ENCODE results near the gene CD274. TPM values are rescaled to one million over a fixed set of nuclear protein-coding genes. Genes with fewer than 3 reads are reported as not detected.

Gene CD274
- total RNA-seq, 2 donors from 2014 or later, result 1.00 TPM; not detected in 1

- Histone ChIP-seq H3K9ac (ENCODE audit: extremely low read depth, low read length, poor library complexity, severe bottlenecking) (no peak overlapping the region), H3K27me3 (ENCODE audit: control insufficient read depth, insufficient read depth, low read length, poor library complexity, severe bottlenecking) (no peaks in the 10 kb centered on the region), H3K9me3 (ENCODE audit: control insufficient read depth, low read length) (no peaks in the 10 kb centered on the region), H3K4me3 (ENCODE audit: low read length) (no peak overlapping the region), H3K36me3 (ENCODE audit: control insufficient read depth, insufficient read depth, low read length) (no peaks in the 10 kb centered on the region), H3K27ac (ENCODE audit: low read depth, low read length) (no peak overlapping the region), H3K4me1 (ENCODE audit: control insufficient read depth, insufficient read depth, low read length) (no peaks in the 10 kb centered on the region)
- no peak overlapping the region for H3K27ac Mint-ChIP-seq
- 100% methylated on average over 1 of the region's 1 CpG; no CpG with 5 or more reads in 1 of the 2 experiments for WGBS, 2 experiments (ENCODE audit: insufficient coverage in 1 of 2, insufficient read length in 1 of 2)
- no peak for TF ChIP-seq CTCF (conservative IDR thresholded peaks at IDR 0.05)
- H3K36me3 Mint-ChIP-seq (ENCODE audit: low read depth), result no peaks in the 10 kb centered on the region
- no peak for DNase-seq
- H3K4me1 Mint-ChIP-seq, result no peaks in the 10 kb centered on the region
- H3K4me3 Mint-ChIP-seq, result no peak overlapping the region
- no peaks in the 10 kb centered on the region for H3K27me3 Mint-ChIP-seq (ENCODE audit: insufficient read depth)
- H3K9me3 Mint-ChIP-seq, result no peaks in the 10 kb centered on the region
Observed at GRCh38 chr9:5499157-5499556, 48.8 kb downstream of the CD274 start.

GRCh38 chr9:5499889-5500398 is 49.6 kb downstream of the CD274 start:
- Histone ChIP-seq H3K9ac (ENCODE audit: extremely low read depth, low read length, poor library complexity, severe bottlenecking) (no peak overlapping the region), H3K4me3 (ENCODE audit: low read length) (no peak overlapping the region), H3K27me3 (ENCODE audit: control insufficient read depth, insufficient read depth, low read length, poor library complexity, severe bottlenecking) (no peaks in the 10 kb centered on the region), H3K36me3 (ENCODE audit: control insufficient read depth, insufficient read depth, low read length) (no peaks in the 10 kb centered on the region), H3K27ac (ENCODE audit: low read depth, low read length) (no peak overlapping the region), H3K4me1 (ENCODE audit: control insufficient read depth, insufficient read depth, low read length) (no peaks in the 10 kb centered on the region), H3K9me3 (ENCODE audit: control insufficient read depth, low read length) (no peaks in the 10 kb centered on the region)
- Mint-ChIP-seq H3K36me3 (ENCODE audit: low read depth) (no peaks in the 10 kb centered on the region), H3K9me3 (no peaks in the 10 kb centered on the region), H3K27me3 (ENCODE audit: insufficient read depth) (no peaks in the 10 kb centered on the region), H3K4me1 (no peaks in the 10 kb centered on the region), H3K4me3 (no peak overlapping the region), H3K27ac (no peak overlapping the region)
- no peak for TF ChIP-seq CTCF (conservative IDR thresholded peaks at IDR 0.05)
- 93% methylated on average over 4 of the region's 4 CpGs for WGBS, 2 experiments (ENCODE audit: insufficient coverage in 1 of 2, insufficient read length in 1 of 2)
- no peak for DNase-seq

GRCh38 chr9:5500441-5501235 is 50.3 kb downstream of the CD274 start:
- no peak overlapping the region for H3K4me3 ChIP-seq (ENCODE audit: low read length)
- no peak for DNase-seq
- no peaks in the 10 kb centered on the region for H3K36me3 ChIP-seq (ENCODE audit: control insufficient read depth, insufficient read depth, low read length)
- no peaks in the 10 kb centered on the region for H3K27me3 Mint-ChIP-seq (ENCODE audit: insufficient read depth)
- no peak overlapping the region for H3K27ac Mint-ChIP-seq
- no peaks in the 10 kb centered on the region for H3K9me3 ChIP-seq (ENCODE audit: control insufficient read depth, low read length)
- no peak overlapping the region for H3K4me3 Mint-ChIP-seq
- no peak overlapping the region for H3K9ac ChIP-seq (ENCODE audit: extremely low read depth, low read length, poor library complexity, severe bottlenecking)
- no peaks in the 10 kb centered on the region for H3K27me3 ChIP-seq (ENCODE audit: control insufficient read depth, insufficient read depth, low read length, poor library complexity, severe bottlenecking)
- 91 to 93% methylated on average over 16 to 18 of the region's 18 CpGs for WGBS, 2 experiments (ENCODE audit: insufficient coverage in 1 of 2, insufficient read length in 1 of 2)
- H3K27ac ChIP-seq (ENCODE audit: low read depth, low read length), result no peak overlapping the region
- no peaks in the 10 kb centered on the region for H3K4me1 Mint-ChIP-seq
- H3K9me3 Mint-ChIP-seq, result no peaks in the 10 kb centered on the region
- no peaks in the 10 kb centered on the region for H3K36me3 Mint-ChIP-seq (ENCODE audit: low read depth)
- H3K4me1 ChIP-seq (ENCODE audit: control insufficient read depth, insufficient read depth, low read length), result no peaks in the 10 kb centered on the region
- TF ChIP-seq CTCF (conservative IDR thresholded peaks at IDR 0.05), result no peak

All from endodermal cell (in vitro differentiated cells).